SK-MEL-5 (cell line): ENCODE measurements around the gene CHRDL2. TPM values are rescaled to one million over a fixed set of nuclear protein-coding genes. Genes with fewer than 3 reads are reported as not detected.
A peak's percentile ranks its signal among the peaks of the same experiment; 100 is the strongest.
"Not testable (repeated sequence)": the region's sequence is repeated elsewhere in the genome, so short reads cannot be mapped to it uniquely, and the experiment has no call there.

ENCODE experiments used
- DNase-seq: peaks from one replicate; pipeline ENCODE4 v3.0.0-alpha.2; 2016; ENCODE audit warnings: low read depth, low spot score
- in situ Hi-C: cut with HindIII; loops from 2 replicates; pipeline ENCODE4 v1.10.0; 2016; ENCODE audit warnings: low sequenced_read_pairs, high pct_unique_total_duplicates, low pct_unique_long_range_greater_than_20kb
- total RNA-seq: library from RNA; depleted of rRNA; stranded (reverse); fragments of >200 nt; shearing (Covaris generic); gene quantifications from 2 replicates; pipeline ENCODE4 v1.2.3, GENCODE V29; 2014

The CHRDL2 gene
- total RNA-seq, 1 experiment from 2014 or later: 3.6 TPM

- no peak for DNase-seq
- in situ Hi-C loops: no loop called here
Observed at GRCh38 chr11:74751303-74751702, 20.1 kb upstream of the CHRDL2 start.

DNA sequence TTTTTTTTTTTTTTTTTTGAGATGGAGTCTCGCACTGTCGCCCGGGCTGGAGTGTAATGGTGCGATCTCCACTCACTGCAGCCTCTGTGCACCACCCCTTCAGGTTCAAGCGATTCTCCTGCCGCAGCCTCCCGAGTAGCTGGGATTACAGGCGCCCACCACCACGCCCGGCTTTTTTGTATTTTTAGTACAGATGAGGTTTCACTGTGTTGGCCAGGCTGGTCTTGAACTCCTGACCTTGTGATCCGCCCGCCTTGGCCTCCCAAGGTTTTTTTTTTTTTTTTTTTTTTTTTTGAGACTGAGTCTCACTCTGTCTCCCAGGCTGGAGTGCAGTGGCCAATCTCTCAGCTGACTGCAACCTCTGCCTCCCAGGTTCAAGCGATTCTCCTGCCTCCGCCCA is 19.4 kb upstream of the CHRDL2 start:
- DNase-seq, in situ Hi-C loops: not testable (repeated sequence)

DNA sequence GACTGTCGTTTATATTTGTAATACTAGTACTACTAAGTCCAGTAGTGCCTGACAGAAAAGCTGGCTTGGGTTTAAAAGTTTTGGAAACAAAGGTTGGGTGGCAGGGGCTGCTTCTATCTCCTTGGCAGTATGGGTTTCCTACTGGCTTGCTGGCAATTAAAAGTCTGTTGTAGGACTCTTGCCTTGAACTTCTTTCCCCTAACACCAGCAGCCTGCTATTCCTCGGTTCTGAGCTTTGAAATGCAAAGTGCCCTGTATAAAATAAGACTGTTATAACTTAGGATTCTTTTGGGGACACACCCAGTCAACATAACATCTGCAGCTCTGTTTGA is 18.7 kb upstream of the CHRDL2 start:
- no peak for DNase-seq
- in situ Hi-C loops: loop anchor here (25.0 kb wide), 1 partner anchor 138 kb away; no protein-coding TSS in a partner anchor

GRCh38 chr11:74749127-74749964 is 18.1 kb upstream of the CHRDL2 start:
- in situ Hi-C loops: loop anchor here (25.0 kb wide), 1 partner anchor 137 kb away; no protein-coding TSS in a partner anchor
- peak; percentile 51 for DNase-seq

DNA sequence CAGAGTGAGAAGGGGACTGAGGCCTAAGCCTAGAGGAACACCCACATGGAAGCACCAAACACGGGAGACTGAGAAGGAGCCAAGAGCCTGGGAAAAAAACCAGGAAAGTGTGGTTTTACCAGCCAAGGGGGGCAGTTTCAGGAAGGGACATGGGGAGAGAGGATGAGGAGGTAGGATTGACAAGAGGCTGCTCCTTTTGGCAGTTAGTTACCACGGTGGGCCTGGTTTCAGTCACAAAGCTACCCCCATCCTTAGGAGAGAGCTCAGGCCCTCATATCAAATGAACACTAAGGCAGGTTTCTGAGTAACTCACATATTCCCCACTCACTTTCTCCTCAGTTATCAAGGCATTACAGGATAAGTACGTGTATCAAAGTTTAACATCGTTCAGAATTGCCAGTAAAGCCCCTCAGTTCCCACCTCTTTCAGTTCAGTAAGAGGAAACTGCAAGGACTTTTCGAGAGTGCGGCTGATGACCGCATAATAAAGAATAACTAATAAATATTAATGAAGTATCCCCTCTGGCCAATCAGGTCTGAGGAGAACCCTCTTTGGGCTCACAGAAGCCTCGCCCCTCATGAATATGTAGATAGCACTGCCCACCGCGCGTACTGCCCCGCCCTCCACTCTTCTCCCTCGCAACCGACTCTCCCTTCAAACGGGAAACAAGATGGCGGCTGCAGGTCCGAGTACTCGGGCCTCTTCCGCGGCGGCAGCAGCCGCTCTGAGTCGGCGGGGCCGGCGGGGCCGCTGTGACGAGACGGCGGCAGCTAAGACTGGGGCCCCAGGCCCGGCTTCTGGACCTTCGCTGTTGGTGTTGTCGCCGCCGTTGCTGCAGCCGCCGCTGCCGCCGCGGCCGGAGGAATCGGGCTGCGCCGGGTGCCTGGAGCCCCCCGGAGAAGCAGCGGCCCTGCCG is 17.2 kb upstream of the CHRDL2 start, which contains the start of gene RNF169:
Gene RNF169, plus strand, starts transcription at position 639 of the 916 bp plus-strand sequence. Its CDS starts 32 bp downstream, at position 671.
- in situ Hi-C loops: loop anchor here (25.0 kb wide), 1 partner anchor 136 kb away; no protein-coding TSS in a partner anchor
- DNase-seq: peak; percentile 99

- no peak for DNase-seq
- in situ Hi-C loops: loop anchor here (25.0 kb wide), 1 partner anchor 135 kb away; no protein-coding TSS in a partner anchor
Observed at GRCh38 chr11:74746868-74747267, 15.6 kb upstream of the CHRDL2 start.

GRCh38 chr11:74744277-74744676 is 13.1 kb upstream of the CHRDL2 start:
- no peak for DNase-seq
- in situ Hi-C loops: loop anchor here (25.0 kb wide), 1 partner anchor 132 kb away; no protein-coding TSS in a partner anchor

- in situ Hi-C loops: loop anchor here (25.0 kb wide), 1 partner anchor 131 kb away; no protein-coding TSS in a partner anchor
- DNase-seq: no peak
Observed at GRCh38 chr11:74743640-74744039, 12.4 kb upstream of the CHRDL2 start.

GRCh38 chr11:74742070-74742469 is 10.8 kb upstream of the CHRDL2 start:
- in situ Hi-C loops: loop anchor here (25.0 kb wide), 1 partner anchor 130 kb away; no protein-coding TSS in a partner anchor
- no peak for DNase-seq

DNA sequence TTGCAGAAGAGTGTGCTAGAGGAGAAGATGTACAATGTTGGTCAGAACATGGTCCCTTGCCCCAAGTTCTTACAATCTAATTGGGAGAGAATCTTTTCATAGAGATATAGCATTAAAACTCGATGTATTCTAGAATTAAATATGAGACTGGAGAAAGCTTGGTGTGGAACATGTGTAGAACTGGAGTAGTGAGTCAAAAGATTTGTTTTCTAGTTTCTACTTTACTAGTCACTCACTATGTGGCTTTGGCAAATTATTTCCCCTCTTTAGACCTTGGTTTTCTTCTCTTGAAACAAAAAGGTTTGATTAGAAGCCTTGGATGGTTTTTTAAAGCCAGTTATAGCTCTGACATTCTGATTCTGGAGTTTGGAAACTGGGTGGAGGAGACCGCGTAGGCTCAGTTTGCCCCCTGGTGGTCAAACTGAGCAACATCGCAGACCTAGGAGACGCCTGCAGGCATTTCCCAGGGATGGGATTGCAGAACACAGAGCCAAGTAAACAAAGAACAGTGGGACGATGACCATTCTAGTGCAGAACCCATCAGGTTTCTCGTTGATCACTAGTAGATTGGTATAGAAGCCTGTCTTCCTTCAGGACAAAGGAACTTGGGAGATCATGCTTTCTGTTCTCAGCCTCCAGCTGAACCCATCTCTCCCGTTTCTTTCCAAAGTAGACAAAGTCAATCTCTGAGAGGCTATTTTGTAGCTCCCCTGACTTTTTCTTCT is 8.5 kb upstream of the CHRDL2 start:
- DNase-seq: peak; percentile 90
- in situ Hi-C loops: loop anchor here (25.0 kb wide), 1 partner anchor 127 kb away; no protein-coding TSS in a partner anchor

DNA sequence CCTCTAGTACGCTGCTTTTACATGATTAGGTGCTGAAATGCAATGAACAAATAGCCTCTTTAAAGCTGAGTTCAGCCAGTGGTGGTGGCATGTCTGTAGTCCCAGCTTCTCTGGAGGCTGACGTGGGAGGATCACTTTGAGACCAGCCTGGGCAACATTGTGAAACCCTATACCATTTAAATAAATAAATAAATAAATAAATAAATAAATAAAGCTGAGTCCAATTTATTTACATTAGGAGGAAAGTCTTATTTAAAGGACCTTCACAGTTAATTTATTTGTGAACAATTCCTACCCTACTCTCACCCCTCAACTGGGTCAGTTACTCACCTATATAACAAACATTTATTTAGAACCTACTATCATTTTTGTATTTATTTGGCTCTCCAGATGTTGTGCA is 4.8 kb upstream of the CHRDL2 start:
- in situ Hi-C loops: loop anchor here (25.0 kb wide), 1 partner anchor 124 kb away; no protein-coding TSS in a partner anchor

DNA sequence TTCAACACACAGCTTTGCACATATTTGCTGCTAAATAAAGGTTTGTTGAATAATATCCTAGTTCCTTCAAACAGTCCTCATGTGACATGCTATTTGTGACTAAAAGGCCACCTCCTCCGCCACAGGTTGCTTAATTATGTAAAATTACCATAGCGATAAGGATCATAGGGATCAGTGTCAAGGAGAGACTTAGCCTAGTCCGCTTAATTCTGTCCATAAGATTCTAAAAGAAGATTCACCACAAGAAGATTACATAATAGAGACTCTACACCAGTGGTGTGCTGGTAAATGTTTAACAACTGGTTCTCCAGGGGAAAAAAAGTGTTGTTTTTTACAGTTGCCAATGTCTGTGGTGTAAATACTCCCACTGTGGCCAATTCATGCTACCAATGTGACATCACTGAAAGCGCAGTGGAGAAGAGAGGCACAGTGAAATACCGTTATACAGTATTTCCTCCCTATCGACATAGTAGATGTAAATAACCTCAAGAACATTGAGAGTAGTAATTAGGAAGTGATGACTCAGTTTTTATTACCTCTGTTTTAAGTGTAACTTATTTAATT is 4.2 kb upstream of the CHRDL2 start:
- in situ Hi-C loops: loop anchor here (25.0 kb wide), 1 partner anchor 123 kb away; no protein-coding TSS in a partner anchor
- no peak for DNase-seq

More for the DNA sequence above, 4.8 kb upstream of the CHRDL2 start:
- DNase-seq: no peak

DNA sequence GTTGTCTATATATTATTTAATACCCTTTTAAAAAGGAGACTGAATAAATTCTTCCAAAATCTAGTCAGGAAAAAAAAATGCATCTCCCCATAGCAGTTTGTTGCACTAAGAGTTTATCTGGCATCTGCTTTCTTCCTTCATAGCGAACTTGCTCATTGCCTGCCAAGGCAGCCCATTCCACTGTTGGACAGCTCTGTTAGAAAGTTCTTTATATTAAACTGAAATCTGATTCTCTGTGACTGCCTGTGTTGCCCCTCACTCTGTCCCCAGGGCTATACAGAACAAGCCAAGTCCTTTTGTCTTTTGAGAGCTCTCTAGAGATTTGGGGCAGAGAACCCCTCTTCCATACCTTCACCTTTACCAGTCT is 3.3 kb upstream of the CHRDL2 start:
- in situ Hi-C loops: loop anchor here (25.0 kb wide), 1 partner anchor 122 kb away; no protein-coding TSS in a partner anchor
- no peak for DNase-seq

DNA sequence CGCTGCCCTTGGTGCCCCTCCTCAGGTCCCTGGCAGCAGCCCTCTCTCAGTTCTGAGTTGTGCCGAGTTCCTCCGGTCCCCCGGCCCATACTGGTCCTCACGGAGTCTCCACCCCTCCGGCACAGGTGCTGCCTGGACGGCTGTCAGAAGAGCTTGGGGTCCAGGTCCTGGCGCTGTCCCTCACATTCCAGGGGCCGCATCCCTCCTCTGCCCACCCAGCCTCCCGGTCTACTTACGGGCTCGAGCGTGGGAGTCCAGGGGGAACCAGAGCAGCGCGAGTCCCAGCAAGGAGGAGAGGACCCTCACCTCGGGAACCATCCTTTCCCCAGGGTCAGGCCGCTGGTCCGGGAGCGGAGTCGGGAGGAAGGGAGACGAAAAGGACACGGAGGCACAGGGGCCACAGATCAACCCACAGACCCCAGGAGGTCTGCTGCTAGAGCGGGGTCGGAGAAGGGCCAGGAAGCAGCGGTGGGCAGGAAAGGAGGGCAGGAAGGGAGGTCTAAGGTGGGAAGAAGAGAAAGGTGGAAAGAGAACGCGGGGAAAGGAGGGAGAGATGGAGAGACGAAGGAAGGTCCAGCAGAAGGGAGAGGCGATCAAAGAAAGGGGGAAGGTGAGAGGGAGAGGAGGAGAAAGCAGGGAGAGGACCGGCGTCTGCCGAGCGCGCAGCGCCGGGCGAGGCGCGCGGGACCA is 510 bp downstream of the CHRDL2 start:
- in situ Hi-C loops: loop anchor here (25.0 kb wide), 1 partner anchor 118 kb away; no protein-coding TSS in a partner anchor
- DNase-seq: no peak

DNA sequence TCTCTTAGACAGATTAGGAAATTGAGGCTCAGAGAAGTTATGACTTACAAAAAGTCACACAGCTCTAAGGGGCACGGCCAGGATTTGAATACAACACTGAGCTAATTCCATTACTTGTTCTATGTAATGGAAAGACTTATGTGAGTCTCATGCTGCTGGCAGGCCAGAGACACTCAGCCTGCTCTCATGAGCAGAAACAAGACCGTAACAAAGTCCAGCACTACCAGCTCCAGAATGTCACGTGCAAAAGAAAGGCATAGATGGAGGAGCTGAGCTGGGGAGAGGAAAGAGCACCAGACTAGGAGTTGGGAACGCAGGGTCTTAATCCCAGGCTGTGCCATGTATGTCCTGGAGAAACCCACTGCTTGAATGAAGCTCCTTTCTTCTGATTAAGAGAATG is 1.8 kb downstream of the CHRDL2 start:
- no peak for DNase-seq
- in situ Hi-C loops: loop anchor here (10.0 to 25.0 kb wide), 2 partner anchors 117 to 255 kb away; no protein-coding TSS in a partner anchor

GRCh38 chr11:74726547-74727182 is 4.6 kb downstream of the CHRDL2 start:
- in situ Hi-C loops: loop anchor here (10.0 to 25.0 kb wide), 2 partner anchors 114 to 252 kb away; no protein-coding TSS in a partner anchor
- DNase-seq: peak; percentile 81
